ENCODE data around the gene SLC6A8. TPM values are rescaled to one million over a fixed set of nuclear protein-coding genes. Genes with fewer than 3 reads are reported as not detected.
"Not testable (repeated sequence)": the region's sequence is repeated elsewhere in the genome, so short reads cannot be mapped to it uniquely, and the experiment has no call there.

SLC6A8 gene
- total and polyA plus RNA-seq, 7 experiments from 2014 or later, result 0.10 to 2.6 (median 0.74) TPM; not detected in 1

DNA sequence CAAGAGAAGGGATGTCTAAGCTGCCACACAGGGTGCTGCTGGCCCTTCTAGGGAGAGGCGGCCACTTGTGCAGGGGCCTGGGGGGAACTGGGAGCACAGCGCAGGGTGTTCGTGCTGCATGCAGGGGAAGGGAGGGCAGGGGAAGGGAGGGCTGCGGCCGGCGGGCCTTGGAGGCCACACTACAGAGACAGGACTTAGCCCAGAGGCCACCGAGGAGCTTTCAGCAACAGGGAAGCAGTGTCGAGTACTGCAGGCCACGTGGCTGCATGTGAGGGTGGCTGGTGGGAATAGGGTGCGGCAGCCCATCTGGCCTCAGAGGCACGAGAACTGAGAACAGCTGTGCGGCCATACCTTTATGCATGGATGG is 57.3 kb downstream of the SLC6A8 start:
- H3K27ac Mint-ChIP-seq, result peak overlapping the region in 1 of 9 donors; percentile 60
- H3K9me3 ChIP-seq (ENCODE audit: control insufficient read depth in 2 of 3, low read length in 3 of 3); H3K36me3 Mint-ChIP-seq; H3K4me1 ChIP-seq (ENCODE audit: control insufficient read depth in 2 of 2, insufficient read depth in 2 of 2, low read length in 2 of 2); DNase-seq; H3K27ac ChIP-seq (ENCODE audit: low read depth, low read length); H3K9me3 Mint-ChIP-seq; H3K27me3 ChIP-seq (ENCODE audit: control insufficient read depth in 2 of 2, insufficient read depth in 2 of 2, low read length in 2 of 2); POLR2A ChIA-PET; H3K36me3 ChIP-seq (ENCODE audit: control insufficient read depth in 2 of 3, insufficient read depth in 3 of 3, low read length in 3 of 3); CTCF ChIA-PET; ATAC-seq; H3K4me3 ChIP-seq (ENCODE audit: low read length); intact Hi-C loops (cut with micrococcal nuclease): not testable (repeated sequence)
- peak overlapping the region in 6 of 10 donors; percentile 25 to 73 (median 58) for H3K4me3 Mint-ChIP-seq
- peaks cover 0 to 13% (median 3%) of the 10 kb centered on the region in 5 donors for H3K27me3 Mint-ChIP-seq
- peaks cover 0 to 21% (median 11%) of the 10 kb centered on the region in 7 donors for H3K4me1 Mint-ChIP-seq

Other genes with a start within 250 kb of the SLC6A8 start
- 1 to 10 TPM; 2.7 to 5.5 (median 3.5) TPM for gene TREX2, start 241.9 kb upstream of the SLC6A8 start, total RNA-seq
- 1 to 10 TPM in 1 of 2 donors, under 1 TPM in 1; 0.25 to 1.6 TPM for gene TREX2, start 241.9 kb upstream of the SLC6A8 start, polyA plus RNA-seq
- gene HAUS7, start 217.3 kb upstream of the SLC6A8 start, total RNA-seq, result 10 to 100 TPM; 23.2 to 44.8 (median 31.4) TPM
- 10 to 100 TPM; 20.7 to 28.4 TPM for gene HAUS7, start 217.3 kb upstream of the SLC6A8 start, polyA plus RNA-seq
- gene BGN, start 192.9 kb upstream of the SLC6A8 start, total RNA-seq, result not detected
- gene BGN, start 192.9 kb upstream of the SLC6A8 start, polyA plus RNA-seq, result not detected
- not detected for gene ATP2B3, start 170.3 kb upstream of the SLC6A8 start, total RNA-seq
- not detected for gene ATP2B3, start 170.3 kb upstream of the SLC6A8 start, polyA plus RNA-seq
- gene CCNQ, start 88.8 kb upstream of the SLC6A8 start, total RNA-seq, result 10 to 100 TPM; 13.7 to 27.6 (median 21.0) TPM
- 10 to 100 TPM; 33.9 to 42.0 TPM for gene CCNQ, start 88.8 kb upstream of the SLC6A8 start, polyA plus RNA-seq
- gene DUSP9, start 40.7 kb upstream of the SLC6A8 start, total RNA-seq, result not detected
- not detected for gene DUSP9, start 40.7 kb upstream of the SLC6A8 start, polyA plus RNA-seq
- 1 to 10 TPM in 1 of 5 experiments, under 1 TPM in 2, not detected in 2; 0.35 to 1.1 (median 0.58) TPM for gene PNCK, start 14.1 kb upstream of the SLC6A8 start, total RNA-seq
- not detected for gene PNCK, start 14.1 kb upstream of the SLC6A8 start, polyA plus RNA-seq
- 100 to 1,000 TPM in 4 of 5 experiments, 10 to 100 TPM in 1; 80.2 to 153 (median 117) TPM for gene BCAP31, start 36.5 kb downstream of the SLC6A8 start, total RNA-seq
- 100 to 1,000 TPM; 297 to 329 TPM for gene BCAP31, start 36.5 kb downstream of the SLC6A8 start, polyA plus RNA-seq
- gene ABCD1, start 36.9 kb downstream of the SLC6A8 start, total RNA-seq, result 10 to 100 TPM in 3 of 5 experiments, 1 to 10 TPM in 2; 6.6 to 17.6 (median 10.2) TPM
- 1 to 10 TPM; 2.1 to 3.7 TPM for gene ABCD1, start 36.9 kb downstream of the SLC6A8 start, polyA plus RNA-seq
- 1 to 10 TPM in 1 of 5 experiments, under 1 TPM in 2, not detected in 2; 0.45 to 1.6 (median 0.68) TPM for gene PLXNB3, start 76.3 kb downstream of the SLC6A8 start, total RNA-seq
- gene PLXNB3, start 76.3 kb downstream of the SLC6A8 start, polyA plus RNA-seq, result not detected
- gene SRPK3, start 93.1 kb downstream of the SLC6A8 start, total RNA-seq, result not detected
- gene SRPK3, start 93.1 kb downstream of the SLC6A8 start, polyA plus RNA-seq, result not detected
- 10 to 100 TPM; 44.1 to 73.1 (median 57.0) TPM for gene IDH3G, start 106.4 kb downstream of the SLC6A8 start, total RNA-seq
- gene IDH3G, start 106.4 kb downstream of the SLC6A8 start, polyA plus RNA-seq, result 100 to 1,000 TPM in 1 of 2 donors, 10 to 100 TPM in 1; 89.2 to 125 TPM
- gene SSR4, start 106.7 kb downstream of the SLC6A8 start, total RNA-seq, result 100 to 1,000 TPM; 156 to 299 (median 168) TPM
- 100 to 1,000 TPM; 400 to 496 TPM for gene SSR4, start 106.7 kb downstream of the SLC6A8 start, polyA plus RNA-seq
- gene PDZD4, start 142.6 kb downstream of the SLC6A8 start, total RNA-seq, result 10 to 100 TPM in 2 of 5 experiments, under 1 TPM in 3; 0.32 to 29.0 (median 0.51) TPM
- gene PDZD4, start 142.6 kb downstream of the SLC6A8 start, polyA plus RNA-seq, result under 1 TPM; 0.07 to 0.53 TPM
- 1 to 10 TPM in 3 of 5 experiments, under 1 TPM in 1, not detected in 1; 0.81 to 9.2 (median 1.3) TPM for gene L1CAM, start 198.2 kb downstream of the SLC6A8 start, total RNA-seq
- under 1 TPM in 1 of 2 donors, not detected in 1; 0.16 TPM for gene L1CAM, start 198.2 kb downstream of the SLC6A8 start, polyA plus RNA-seq
- under 1 TPM in 1 of 5 experiments, not detected in 4; 0.29 TPM for gene AVPR2, start 216.7 kb downstream of the SLC6A8 start, total RNA-seq
- gene AVPR2, start 216.7 kb downstream of the SLC6A8 start, polyA plus RNA-seq, result not detected
- 100 to 1,000 TPM; 310 to 439 (median 377) TPM for gene ARHGAP4, start 238.3 kb downstream of the SLC6A8 start, total RNA-seq
- gene ARHGAP4, start 238.3 kb downstream of the SLC6A8 start, polyA plus RNA-seq, result 100 to 1,000 TPM in 1 of 2 donors, 10 to 100 TPM in 1; 82.5 to 147 TPM
- 10 to 100 TPM; 45.2 to 79.7 (median 75.6) TPM for gene NAA10, start 247.1 kb downstream of the SLC6A8 start, total RNA-seq
- gene NAA10, start 247.1 kb downstream of the SLC6A8 start, polyA plus RNA-seq, result 10 to 100 TPM; 37.6 to 47.2 TPM